HG02938 (cell line): ENCODE results near the gene WDR75.
A peak's percentile ranks its signal among the peaks of the same experiment; 100 is the strongest.
"Not testable (repeated sequence)": the region's sequence is repeated elsewhere in the genome, so short reads cannot be mapped to it uniquely, and the experiment has no call there.

ENCODE experiments used
- ATAC-seq: cut with Tn5 transposase; IDR thresholded peaks from one replicate; pipeline ENCODE4 v1.9.1; 2021; ENCODE audit warnings: mild to moderate bottlenecking, moderate library complexity; ENCODE audit not compliant: unreplicated experiment

WDR75 gene

GRCh38 chr2:189439342-189439741, 1.9 kb upstream of the WDR75 start:
- no peak for ATAC-seq

GRCh38 chr2:189440644-189440946, 679 bp upstream of the WDR75 start:
- ATAC-seq = peak; percentile 27

- peak; percentile 9 for ATAC-seq
Observed at GRCh38 chr2:189441709-189442074, 418 bp downstream of the WDR75 start.

GRCh38 chr2:189442468-189442867, 1.2 kb downstream of the WDR75 start:
- ATAC-seq = no peak

DNA sequence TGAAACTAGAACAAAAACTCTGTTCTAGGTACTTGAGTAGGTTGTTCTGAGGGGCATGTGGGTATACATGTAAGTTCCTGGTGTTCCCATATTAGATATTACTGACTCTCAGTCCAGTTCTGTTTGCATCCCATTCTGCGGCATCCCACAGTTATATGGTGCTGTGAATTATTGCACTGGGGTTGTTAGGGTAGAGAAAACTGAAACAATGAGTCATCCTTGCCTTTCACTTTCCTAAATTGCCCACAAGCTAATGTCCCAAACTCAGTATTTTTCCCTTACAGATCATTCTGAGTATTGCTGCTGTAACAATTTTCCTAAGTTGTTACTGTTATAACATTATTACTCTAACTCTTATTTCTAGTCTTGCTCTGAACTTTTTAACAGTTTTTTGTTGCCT, 3.0 kb downstream of the WDR75 start:
- ATAC-seq = peak; percentile 13

DNA sequence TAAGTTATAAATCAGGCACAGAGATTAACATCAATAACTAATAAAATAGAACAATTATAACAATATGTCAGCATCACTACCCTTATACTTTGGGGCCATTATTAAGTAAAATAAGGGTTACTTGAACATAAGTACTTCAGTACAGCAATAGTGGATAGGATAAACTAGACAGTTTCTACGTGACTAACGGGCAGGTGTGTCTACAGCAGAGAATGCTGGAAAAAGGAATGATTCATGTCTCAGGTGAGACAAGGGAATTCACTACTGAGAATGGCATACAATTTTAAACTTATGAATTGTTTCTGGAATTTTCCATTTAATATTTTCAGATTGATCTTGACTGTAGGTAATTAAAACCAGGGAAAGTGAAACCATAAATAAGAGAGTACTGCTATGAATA, 5.5 kb downstream of the WDR75 start:
- ATAC-seq = no peak

GRCh38 chr2:189454009-189454408, 12.7 kb downstream of the WDR75 start:
- ATAC-seq = no peak

- no peak for ATAC-seq
Observed at GRCh38 chr2:189465076-189465475, 23.8 kb downstream of the WDR75 start.

GRCh38 chr2:189465478-189465877, 24.2 kb downstream of the WDR75 start:
- no peak for ATAC-seq

GRCh38 chr2:189466046-189466445, 24.8 kb downstream of the WDR75 start:
- no peak for ATAC-seq

DNA sequence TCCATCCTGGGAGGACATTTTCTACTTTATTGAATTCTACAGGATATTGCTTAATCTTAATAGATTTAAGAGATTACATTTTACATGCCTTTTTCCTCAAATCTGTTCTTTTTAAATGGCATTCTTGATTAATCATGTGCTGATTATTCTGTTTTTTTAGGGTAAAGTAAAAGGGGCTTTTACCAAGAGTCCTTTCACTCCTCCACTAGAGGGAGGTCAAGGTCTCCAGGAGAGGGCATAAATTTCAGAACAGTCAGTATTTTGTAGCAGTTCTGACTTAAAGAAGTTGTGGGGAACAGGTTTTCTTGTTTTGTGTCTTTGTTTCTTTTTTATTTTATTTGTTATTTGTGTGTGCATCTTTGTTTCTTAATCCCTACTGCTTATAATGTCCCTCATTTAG, 25.4 kb downstream of the WDR75 start:
- no peak for ATAC-seq

DNA sequence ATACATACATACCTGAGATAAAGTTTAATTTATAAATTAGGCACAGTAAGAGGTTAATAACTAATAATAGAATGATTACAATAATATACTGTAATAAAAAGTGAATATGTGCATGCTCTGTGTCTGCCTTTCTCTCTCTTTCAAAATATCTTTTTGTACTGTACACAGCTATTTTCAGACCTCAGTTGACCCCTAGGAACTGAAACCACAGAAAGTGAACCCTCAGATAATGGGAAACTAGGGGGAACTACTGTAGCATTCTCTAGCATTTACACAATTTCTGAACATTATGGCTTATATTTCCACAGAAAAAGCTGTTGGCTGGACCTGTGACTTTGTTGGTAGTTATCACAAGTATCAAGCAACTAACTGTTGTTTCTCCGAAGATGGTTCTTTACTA, 25.9 kb downstream of the WDR75 start:
- no peak for ATAC-seq

DNA sequence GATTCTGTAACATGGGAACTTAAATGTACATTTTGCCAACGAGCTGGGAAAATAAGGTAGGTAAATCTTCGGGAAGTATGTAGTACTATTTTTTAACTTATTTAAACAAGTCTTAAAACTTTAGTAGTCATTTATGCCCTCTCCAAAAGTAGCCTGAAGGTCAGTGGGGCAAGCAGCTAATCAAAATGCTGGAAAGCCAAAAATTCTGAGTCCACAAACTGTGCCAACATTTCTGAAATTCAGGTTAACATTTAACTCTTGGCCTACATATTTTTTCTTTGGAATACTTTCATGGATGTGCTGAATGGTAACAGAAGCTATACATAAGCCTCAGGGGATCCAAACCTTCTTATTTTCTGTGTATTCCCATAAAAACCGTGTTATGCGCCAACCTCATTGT, 26.3 kb downstream of the WDR75 start:
- no peak for ATAC-seq

GRCh38 chr2:189474526-189474925, 33.3 kb downstream of the WDR75 start:
- no peak for ATAC-seq

GRCh38 chr2:189477756-189478155, 36.5 kb downstream of the WDR75 start:
- no peak for ATAC-seq

DNA sequence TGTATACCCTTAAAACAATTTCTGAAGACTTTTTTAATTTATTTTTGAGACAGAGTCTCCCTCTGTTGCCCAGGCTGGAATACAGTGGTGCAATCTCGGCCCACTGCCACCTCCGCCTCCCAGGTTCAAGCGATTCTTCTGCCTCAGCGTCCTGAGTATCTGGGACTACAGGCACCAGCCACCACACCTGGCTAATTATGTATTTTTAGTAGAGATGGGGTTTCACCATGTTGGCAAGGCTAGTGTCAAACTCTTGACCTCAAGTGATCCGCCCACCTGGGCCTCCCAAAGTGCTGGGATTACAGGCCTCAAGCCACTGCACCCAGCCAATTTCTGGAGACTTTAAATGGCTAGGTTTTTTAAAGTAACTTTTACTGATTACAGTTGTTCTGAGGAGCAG, 37.0 kb downstream of the WDR75 start:
- ATAC-seq = not testable (repeated sequence)

DNA sequence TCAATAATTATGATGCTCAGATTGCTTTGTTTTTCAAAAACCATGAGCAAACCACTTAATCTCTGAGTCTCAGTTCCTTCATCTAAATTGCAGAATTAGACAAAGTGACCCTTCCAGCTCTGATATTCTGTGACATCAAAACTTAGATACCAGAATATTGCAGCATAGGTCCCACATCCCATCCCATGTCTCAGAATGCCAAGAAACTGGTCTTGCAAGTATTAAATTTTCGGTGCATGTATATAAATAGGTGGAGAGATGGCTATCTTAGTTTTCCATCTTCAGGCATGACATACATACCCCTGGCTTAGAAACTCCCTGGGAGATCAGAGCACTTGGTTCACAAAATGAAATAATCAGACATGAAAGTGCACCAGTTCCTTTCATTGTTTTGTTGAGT, 39.8 kb downstream of the WDR75 start:
- no peak for ATAC-seq

DNA sequence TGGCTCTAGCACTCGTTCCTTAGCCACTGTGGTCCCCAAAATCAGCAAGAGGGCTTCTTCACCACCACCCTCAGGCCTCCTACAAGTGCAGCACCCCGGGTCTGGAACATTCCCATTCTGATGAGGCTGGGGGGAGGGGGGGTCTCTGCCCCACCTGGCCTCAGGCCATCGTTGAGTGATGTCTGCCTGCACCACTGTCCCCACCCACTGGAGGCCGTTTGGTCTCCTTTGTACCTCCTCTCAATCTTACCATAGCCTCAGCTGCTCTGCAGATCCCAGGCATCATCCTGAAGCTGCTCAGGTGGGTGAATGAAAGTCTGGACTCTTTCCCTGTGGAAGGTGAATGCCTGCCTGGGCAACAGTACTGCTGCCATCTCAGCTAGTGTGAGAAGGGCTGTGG, 42.3 kb downstream of the WDR75 start:
- no peak for ATAC-seq

- no peak for ATAC-seq
Observed at GRCh38 chr2:189483980-189484740, 42.9 kb downstream of the WDR75 start.

DNA sequence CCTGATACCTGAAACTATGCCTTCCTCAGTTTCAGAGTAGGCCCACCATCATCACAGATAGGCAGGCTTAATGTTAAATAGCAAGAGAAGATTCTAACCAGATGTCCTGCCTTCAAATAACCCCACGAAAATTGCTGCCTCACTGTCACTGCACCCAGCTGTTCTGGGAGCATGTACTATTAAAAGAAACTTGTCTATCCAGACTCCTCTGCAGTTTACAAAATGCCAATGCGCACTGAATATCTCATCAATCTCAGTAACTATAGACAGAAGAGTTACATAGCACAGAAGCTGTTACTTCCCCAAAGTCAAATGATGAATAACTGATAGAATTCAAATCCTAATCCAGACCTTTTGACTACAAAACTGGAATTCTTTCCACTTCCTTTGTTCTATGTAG, 43.9 kb downstream of the WDR75 start:
- ATAC-seq = no peak

DNA sequence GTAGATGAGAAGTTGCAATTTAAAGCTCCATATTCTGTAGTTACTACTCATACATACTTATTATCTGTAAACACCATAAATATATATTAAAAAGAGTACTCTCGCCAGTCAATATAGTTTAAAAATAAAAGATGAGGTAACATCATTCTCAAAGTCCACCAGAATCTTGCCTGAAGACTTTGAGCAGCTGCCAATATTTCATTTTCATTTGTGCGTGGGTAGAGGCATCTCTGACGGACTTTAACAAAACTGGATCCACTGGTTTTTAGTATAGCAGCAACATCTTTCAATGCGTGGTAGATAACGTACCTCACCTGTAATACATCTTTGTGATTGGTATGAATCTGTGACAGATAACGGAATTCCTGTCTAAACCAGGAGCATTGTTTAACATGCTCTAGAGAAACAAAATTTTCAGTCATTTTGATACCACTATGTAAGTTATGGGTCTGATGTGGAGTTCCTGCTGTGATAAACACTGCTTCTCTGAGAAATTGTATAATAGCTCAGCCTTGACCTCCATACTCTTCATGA, 45.0 kb downstream of the WDR75 start:
- no peak for ATAC-seq

- no peak for ATAC-seq
Observed at GRCh38 chr2:189487283-189488007, 46.2 kb downstream of the WDR75 start.

DNA sequence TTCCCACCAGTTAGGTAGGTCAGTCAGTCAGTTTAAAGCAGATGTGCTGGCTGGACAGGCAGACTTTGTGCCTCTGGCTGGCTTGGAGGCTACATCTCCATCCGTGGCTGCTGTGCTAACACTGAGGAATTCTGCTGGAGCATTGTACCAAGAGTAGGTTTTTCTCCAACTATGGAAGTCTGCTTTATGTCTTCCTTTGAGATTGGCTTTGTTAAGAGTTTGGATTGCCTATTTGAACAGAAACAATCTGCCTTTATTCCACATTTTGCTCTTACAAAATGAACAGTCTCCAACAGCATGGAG, 46.7 kb downstream of the WDR75 start:
- no peak for ATAC-seq
